ENCODE measurements around the gene TBC1D10B.
"Not testable (repeated sequence)": the region's sequence is repeated elsewhere in the genome, so short reads cannot be mapped to it uniquely, and the experiment has no call there.

TBC1D10B gene

GRCh38 chr16:30318647-30319046, 51.6 kb downstream of the TBC1D10B start:
- not testable (repeated sequence) for H3K36me3 ChIP-seq (ENCODE audit: control insufficient read depth, insufficient read depth, low read length); H3K4me1 ChIP-seq (ENCODE audit: control insufficient read depth, insufficient read depth, low read length); H3K27ac ChIP-seq (ENCODE audit: insufficient read depth, low read depth, low read length, poor library complexity, severe bottlenecking); H3K27me3 ChIP-seq (ENCODE audit: control insufficient read depth, insufficient read depth, low read length, poor library complexity, severe bottlenecking); H3K9me3 ChIP-seq (ENCODE audit: control insufficient read depth, low read length); H3K4me3 ChIP-seq (ENCODE audit: insufficient read depth, low read depth, low read length)
- WGBS, 2 experiments: no CpG with 5 or more reads among the region's 2 CpGs

GRCh38 chr16:30310937-30311336, 59.4 kb downstream of the TBC1D10B start:
- H3K36me3 ChIP-seq (ENCODE audit: control insufficient read depth, insufficient read depth, low read length); H3K4me1 ChIP-seq (ENCODE audit: control insufficient read depth, insufficient read depth, low read length); H3K27me3 ChIP-seq (ENCODE audit: control insufficient read depth, insufficient read depth, low read length, poor library complexity, severe bottlenecking); H3K4me3 ChIP-seq (ENCODE audit: insufficient read depth, low read depth, low read length); H3K27ac ChIP-seq (ENCODE audit: insufficient read depth, low read depth, low read length, poor library complexity, severe bottlenecking); H3K9me3 ChIP-seq (ENCODE audit: control insufficient read depth, low read length): not testable (repeated sequence)
- WGBS, 2 experiments: 100% methylated on average over 1 of the region's 4 CpGs; no CpG with 5 or more reads in 1 of the 2 experiments

- not testable (repeated sequence) for H3K4me3 ChIP-seq (ENCODE audit: insufficient read depth, low read depth, low read length); H3K27me3 ChIP-seq (ENCODE audit: control insufficient read depth, insufficient read depth, low read length, poor library complexity, severe bottlenecking); H3K27ac ChIP-seq (ENCODE audit: insufficient read depth, low read depth, low read length, poor library complexity, severe bottlenecking); H3K9me3 ChIP-seq (ENCODE audit: control insufficient read depth, low read length); H3K36me3 ChIP-seq (ENCODE audit: control insufficient read depth, insufficient read depth, low read length); H3K4me1 ChIP-seq (ENCODE audit: control insufficient read depth, insufficient read depth, low read length)
- WGBS, 2 experiments: 93 to 97% methylated on average over 5 of the region's 5 CpGs
Measured at GRCh38 chr16:30309255-30309654, 61.0 kb downstream of the TBC1D10B start.

Data from ectodermal cell (in vitro differentiated cells).